WERI-Rb-1 (cell line): ENCODE data around the gene CDC42EP4.

Source experiments
- DNase-seq: peaks from one replicate; pipeline ENCODE4 v3.0.0-alpha.2; 2020
- H3K27ac ChIP-seq: fragments of 250-450 bp; sonication (Bioruptor Pico); 2 replicates; pipeline ENCODE4 v1.5.1; 2020; ENCODE audit warnings: mild to moderate bottlenecking, moderate library complexity
- H3K27me3 ChIP-seq: fragments of 250-450 bp; sonication (Bioruptor Pico); 2 replicates; pipeline ENCODE4 v1.5.1; 2021; ENCODE audit warnings: mild to moderate bottlenecking, low read depth, moderate library complexity; ENCODE audit not compliant: insufficient read depth, severe bottlenecking
- H3K36me3 ChIP-seq: fragments of 250-450 bp; sonication (Bioruptor Pico); 2 replicates; pipeline ENCODE4 v1.5.1; 2020; ENCODE audit warnings: mild to moderate bottlenecking, moderate library complexity
- H3K4me3 ChIP-seq: 2 replicates; pipeline ENCODE4 v1.5.1; 2011; ENCODE audit warnings: low read depth, mild to moderate bottlenecking, control low read depth, low read length
- H3K9me3 ChIP-seq: fragments of 250-450 bp; sonication (Bioruptor Pico); 2 replicates; pipeline ENCODE4 v1.5.1; 2021; ENCODE audit warnings: mild to moderate bottlenecking, moderate library complexity; ENCODE audit not compliant: severe bottlenecking
- TF ChIP-seq, protein P1 (sequence below): IDR thresholded peaks from 2 replicates; pipeline ENCODE4 v1.5.1; 2011; ENCODE audit warnings: low read depth, mild to moderate bottlenecking, control low read depth, inconsistent platforms, low read length

The CDC42EP4 gene

DNA sequence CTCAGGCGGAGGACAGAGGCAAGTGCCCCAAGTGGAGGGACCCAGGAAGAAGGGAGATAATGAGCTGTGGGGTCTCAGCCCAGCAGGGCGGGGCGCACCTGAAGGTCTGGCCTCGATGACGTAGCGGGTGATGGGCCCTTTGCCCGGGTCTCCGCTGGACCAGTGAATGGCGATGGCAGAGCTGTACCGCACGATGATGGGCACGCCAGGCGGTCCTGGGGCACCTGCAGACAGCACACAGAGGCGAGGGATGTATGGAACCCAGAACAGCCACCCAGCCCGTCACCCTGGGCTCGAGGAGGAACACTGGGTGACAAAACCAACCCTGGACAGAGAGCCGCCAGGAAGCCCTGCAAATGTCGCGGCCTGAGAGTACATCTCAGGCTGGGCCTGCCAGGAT, 46.2 kb upstream of the CDC42EP4 start:
- Histone ChIP-seq H3K27me3 (no peaks in the 10 kb centered on the region), H3K36me3 (peaks cover 27% of the 10 kb centered on the region), H3K9me3 (no peaks in the 10 kb centered on the region), H3K4me3 (no peak overlapping the region), H3K27ac (no peak overlapping the region)
- DNase-seq, result no peak
- TF ChIP-seq, protein P1, sequence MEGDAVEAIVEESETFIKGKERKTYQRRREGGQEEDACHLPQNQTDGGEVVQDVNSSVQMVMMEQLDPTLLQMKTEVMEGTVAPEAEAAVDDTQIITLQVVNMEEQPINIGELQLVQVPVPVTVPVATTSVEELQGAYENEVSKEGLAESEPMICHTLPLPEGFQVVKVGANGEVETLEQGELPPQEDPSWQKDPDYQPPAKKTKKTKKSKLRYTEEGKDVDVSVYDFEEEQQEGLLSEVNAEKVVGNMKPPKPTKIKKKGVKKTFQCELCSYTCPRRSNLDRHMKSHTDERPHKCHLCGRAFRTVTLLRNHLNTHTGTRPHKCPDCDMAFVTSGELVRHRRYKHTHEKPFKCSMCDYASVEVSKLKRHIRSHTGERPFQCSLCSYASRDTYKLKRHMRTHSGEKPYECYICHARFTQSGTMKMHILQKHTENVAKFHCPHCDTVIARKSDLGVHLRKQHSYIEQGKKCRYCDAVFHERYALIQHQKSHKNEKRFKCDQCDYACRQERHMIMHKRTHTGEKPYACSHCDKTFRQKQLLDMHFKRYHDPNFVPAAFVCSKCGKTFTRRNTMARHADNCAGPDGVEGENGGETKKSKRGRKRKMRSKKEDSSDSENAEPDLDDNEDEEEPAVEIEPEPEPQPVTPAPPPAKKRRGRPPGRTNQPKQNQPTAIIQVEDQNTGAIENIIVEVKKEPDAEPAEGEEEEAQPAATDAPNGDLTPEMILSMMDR, result no peak

DNA sequence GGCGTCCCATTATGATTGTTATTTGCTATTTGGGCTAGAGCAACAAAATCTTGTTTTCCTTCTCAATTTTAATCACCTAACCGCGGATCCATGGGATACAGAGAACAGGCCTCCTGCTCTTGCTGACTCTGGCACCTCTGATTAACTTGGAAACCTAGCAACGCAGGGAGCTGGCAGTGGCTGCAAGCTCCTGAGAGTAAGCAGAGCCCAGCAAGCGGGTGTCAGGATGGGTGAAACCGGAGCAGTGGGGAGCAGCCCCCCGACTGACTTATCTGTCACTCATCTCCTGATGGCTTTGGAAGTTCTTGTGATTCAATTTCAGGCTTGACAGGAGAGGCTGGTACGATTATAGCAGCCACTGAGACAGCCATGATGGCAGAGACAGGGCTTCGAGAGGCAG, 45.5 kb upstream of the CDC42EP4 start:
- DNase-seq, result no peak
- Histone ChIP-seq H3K9me3 (no peaks in the 10 kb centered on the region), H3K27me3 (no peaks in the 10 kb centered on the region), H3K36me3 (peaks cover 28% of the 10 kb centered on the region), H3K27ac (no peak overlapping the region), H3K4me3 (no peak overlapping the region)
- TF ChIP-seq, protein P1, result no peak

DNA sequence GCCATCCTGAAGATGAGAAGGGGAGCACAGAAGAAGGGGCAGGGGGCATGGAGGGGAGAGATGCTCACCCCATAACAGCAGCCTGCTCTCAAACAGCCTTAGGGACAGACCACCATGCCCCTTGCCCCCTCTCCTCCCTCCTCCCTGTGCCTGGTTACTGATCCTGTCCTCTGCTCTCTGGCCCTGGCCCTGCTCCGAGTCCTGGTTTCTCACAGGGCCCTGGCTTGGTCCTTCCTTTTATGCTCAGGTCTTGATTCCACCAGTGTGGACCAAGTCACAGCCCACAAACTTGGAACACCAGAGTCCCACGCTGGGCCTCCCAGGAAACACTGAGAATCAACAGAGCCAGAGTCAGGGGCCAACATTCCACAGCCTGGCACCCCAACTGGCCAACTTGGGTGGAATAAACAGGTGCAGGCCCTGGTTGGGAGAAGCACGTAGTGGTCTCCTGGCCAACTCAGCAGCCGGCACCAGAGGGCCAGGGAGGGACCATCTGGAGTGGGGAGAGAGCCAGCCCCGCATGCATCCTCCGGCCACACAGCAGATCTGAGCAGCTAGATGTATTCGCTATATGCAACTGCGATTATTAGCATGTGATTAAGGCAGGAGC, 44.9 kb upstream of the CDC42EP4 start:
- TF ChIP-seq, protein P1, result no peak
- H3K9me3 ChIP-seq, result no peaks in the 10 kb centered on the region
- no peak overlapping the region for H3K27ac ChIP-seq
- no peak overlapping the region for H3K4me3 ChIP-seq
- no peak for DNase-seq
- H3K36me3 ChIP-seq, result peaks cover 31% of the 10 kb centered on the region
- no peaks in the 10 kb centered on the region for H3K27me3 ChIP-seq

DNA sequence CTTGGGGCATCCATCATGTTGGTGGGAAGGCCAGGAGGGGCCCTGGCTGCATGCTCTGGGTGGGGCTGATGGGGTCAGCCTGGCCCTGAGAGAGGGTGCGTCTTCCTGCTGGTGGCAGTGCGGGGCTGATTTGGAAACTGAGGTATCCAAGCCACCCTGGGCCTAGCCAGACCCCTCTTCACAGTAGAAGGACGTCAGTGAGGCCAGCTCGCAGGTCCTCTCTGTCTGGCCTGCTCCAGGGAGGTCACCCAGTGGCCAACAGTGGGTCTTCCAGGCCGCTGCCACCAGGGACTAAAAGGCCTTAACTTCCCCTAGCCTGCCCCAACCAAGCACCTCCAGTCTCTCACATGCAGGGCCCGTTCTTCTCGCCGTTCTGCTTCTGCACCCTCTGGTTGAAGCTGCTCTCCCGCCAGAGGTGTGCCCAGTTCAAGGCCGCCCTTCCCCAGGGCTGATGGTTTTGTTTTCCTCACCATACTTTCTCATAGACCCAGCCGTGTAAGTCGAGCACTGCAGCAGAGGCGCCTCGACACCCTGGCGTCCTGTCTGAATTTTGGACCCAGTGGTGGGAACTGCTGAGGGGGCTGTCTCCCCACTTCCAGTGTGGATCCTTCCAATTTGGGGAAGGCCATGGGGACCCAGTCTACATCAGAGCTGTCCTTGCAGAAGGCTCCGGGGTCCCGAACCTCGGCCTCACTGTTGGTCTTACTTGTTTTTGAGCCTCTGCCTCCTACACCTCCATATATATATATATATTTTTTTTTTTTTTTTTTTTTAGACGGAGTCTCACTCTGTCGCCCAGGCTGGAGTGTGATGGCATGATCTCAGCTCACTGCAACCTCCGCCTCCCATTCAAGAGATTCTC, 42.9 kb upstream of the CDC42EP4 start:
- Histone ChIP-seq H3K36me3 (peaks cover 35% of the 10 kb centered on the region), H3K27me3 (no peaks in the 10 kb centered on the region), H3K9me3 (no peaks in the 10 kb centered on the region), H3K4me3 (no peak overlapping the region), H3K27ac (no peak overlapping the region)
- TF ChIP-seq, protein P1, result no peak
- peak; percentile 13 for DNase-seq

DNA sequence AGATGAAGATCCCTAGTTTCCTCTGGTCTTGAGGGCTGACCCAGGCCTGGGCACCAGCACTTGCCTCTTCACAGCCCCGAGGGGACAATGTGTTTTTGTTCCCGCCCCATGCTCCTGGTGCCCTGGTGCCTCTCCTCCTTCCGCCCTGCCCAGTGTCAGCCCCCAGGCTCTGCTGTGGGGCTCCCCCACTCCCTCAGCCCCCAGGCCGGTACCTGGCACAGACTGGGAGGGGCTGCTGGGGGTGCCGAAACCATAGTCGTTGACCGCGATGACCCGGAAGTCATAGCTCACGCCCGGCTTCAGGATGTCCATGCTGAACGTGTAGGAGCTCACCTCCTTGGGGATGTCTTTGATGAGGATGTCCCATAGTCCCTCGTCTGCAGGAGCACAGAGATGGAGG, 40.5 kb upstream of the CDC42EP4 start:
- DNase-seq, result no peak

More for the DNA sequence above, 40.5 kb upstream of the CDC42EP4 start:
- H3K27me3 ChIP-seq, result no peaks in the 10 kb centered on the region
- no peak overlapping the region for H3K27ac ChIP-seq
- H3K9me3 ChIP-seq, result no peaks in the 10 kb centered on the region
- H3K36me3 ChIP-seq, result peaks cover 42% of the 10 kb centered on the region
- TF ChIP-seq, protein P1, result no peak
- H3K4me3 ChIP-seq, result no peak overlapping the region
